M059J (cell line): ENCODE results near the gene GGT1. TPM values are rescaled to one million over a fixed set of nuclear protein-coding genes. Genes with fewer than 3 reads are reported as not detected.
"Not testable (repeated sequence)": the region's sequence is repeated elsewhere in the genome, so short reads cannot be mapped to it uniquely, and the experiment has no call there.

ENCODE experiments used
- DNase-seq: peaks from one replicate; pipeline ENCODE4 v3.0.0-alpha.2; 2012; ENCODE audit warnings: low read depth
- total RNA-seq: library from RNA; depleted of rRNA; stranded (reverse); fragments of >200 nt; shearing (Covaris generic); gene quantifications from 2 replicates; pipeline ENCODE4 v1.2.3, GENCODE V29; 2014; rRNA removed

The GGT1 gene
- total RNA-seq: 1.6 and 3.2 TPM in 2 replicates

GRCh38 chr22:24602847-24603769, at the start of gene GGT1:
Gene GGT1, plus strand, starts transcription at chr22:24603193. Its CDS starts 7,889 bp downstream, at chr22:24611082.
- not testable (repeated sequence) for DNase-seq

GRCh38 chr22:24553597-24554312, 49.2 kb upstream of the GGT1 start:
- no peak for DNase-seq

GRCh38 chr22:24554313-24555164, 48.5 kb upstream of the GGT1 start, which contains the start of gene GUCD1:
Gene GUCD1, minus strand, starts transcription at chr22:24555138. Its CDS starts 147 bp downstream, at chr22:24554991.
- peak; percentile 40 for DNase-seq

- peak; percentile 95 for DNase-seq
Measured at GRCh38 chr22:24555165-24556039, 47.6 kb upstream of the GGT1 start, which contains the start of gene SNRPD3. Gene SNRPD3, plus strand, starts transcription at chr22:24555999. Its CDS starts 1,676 bp downstream, at chr22:24557675.

- no peak for DNase-seq
Measured at GRCh38 chr22:24559471-24559870, 43.5 kb upstream of the GGT1 start.

GRCh38 chr22:24563246-24563645, 39.7 kb upstream of the GGT1 start:
- DNase-seq: no peak

- no peak for DNase-seq
Measured at GRCh38 chr22:24564376-24565058, 38.5 kb upstream of the GGT1 start.

- no peak for DNase-seq
Measured at GRCh38 chr22:24565077-24565476, 37.9 kb upstream of the GGT1 start.

- no peak for DNase-seq
Measured at GRCh38 chr22:24566899-24567511, 36.0 kb upstream of the GGT1 start.

GRCh38 chr22:24567668-24568067, 35.3 kb upstream of the GGT1 start:
- DNase-seq: no peak

GRCh38 chr22:24571266-24571665, 31.7 kb upstream of the GGT1 start:
- no peak for DNase-seq

- DNase-seq: no peak
Measured at GRCh38 chr22:24576778-24577177, 26.2 kb upstream of the GGT1 start.

- no peak for DNase-seq
Measured at GRCh38 chr22:24578355-24579257, 24.4 kb upstream of the GGT1 start.

GRCh38 chr22:24579258-24579601, 23.8 kb upstream of the GGT1 start:
- DNase-seq: no peak

- DNase-seq: no peak
Measured at GRCh38 chr22:24580276-24580675, 22.7 kb upstream of the GGT1 start.

GRCh38 chr22:24582056-24582814, 20.8 kb upstream of the GGT1 start:
- no peak for DNase-seq

- DNase-seq: peak; percentile 57
Measured at GRCh38 chr22:24583221-24584165, 19.5 kb upstream of the GGT1 start.
